Activated T-cell treated with anti-CD3 and anti-CD28 coated beads for 1 hour (primary cell): ENCODE data around the gene ST7.
"Not testable (repeated sequence)": the region's sequence is repeated elsewhere in the genome, so short reads cannot be mapped to it uniquely, and the experiment has no call there.

Experiments used
- DNase-seq: peaks from one replicate; pipeline ENCODE4 v3.0.0-alpha.2; 2020; ENCODE audit warnings: low read depth

Gene ST7

GRCh38 chr7:117230276-117231046 lies 277.2 kb downstream of the ST7 start:
- DNase-seq = no peak

GRCh38 chr7:117231047-117231359 lies 277.7 kb downstream of the ST7 start:
- DNase-seq = no peak

- no peak for DNase-seq
These were observed 284.3 kb downstream of the ST7 start for GRCh38 chr7:117237646-117238045.

- no peak for DNase-seq
These were observed 285.2 kb downstream of the ST7 start for GRCh38 chr7:117238472-117238871.

- no peak for DNase-seq
These were observed 285.6 kb downstream of the ST7 start for GRCh38 chr7:117238937-117239336.

- no peak for DNase-seq
These were observed 287.8 kb downstream of the ST7 start for GRCh38 chr7:117241088-117241487.

GRCh38 chr7:117243390-117243789 lies 290.1 kb downstream of the ST7 start:
- no peak for DNase-seq

- DNase-seq = not testable (repeated sequence)
These were observed 292.4 kb downstream of the ST7 start for GRCh38 chr7:117245703-117246102.

- no peak for DNase-seq
These were observed 294.5 kb downstream of the ST7 start for GRCh38 chr7:117247809-117248208.

GRCh38 chr7:117248829-117249228 lies 295.5 kb downstream of the ST7 start:
- DNase-seq = no peak

GRCh38 chr7:117249696-117250095 lies 296.4 kb downstream of the ST7 start:
- DNase-seq = no peak

- DNase-seq = no peak
These were observed 296.9 kb downstream of the ST7 start for GRCh38 chr7:117250245-117250644.

- DNase-seq = no peak
These were observed 297.5 kb downstream of the ST7 start for GRCh38 chr7:117250801-117251200.

- DNase-seq = no peak
These were observed 298.4 kb downstream of the ST7 start for GRCh38 chr7:117251687-117252086.

GRCh38 chr7:117259615-117260014 lies 306.3 kb downstream of the ST7 start:
- DNase-seq = no peak

GRCh38 chr7:117262546-117262945 lies 309.2 kb downstream of the ST7 start:
- no peak for DNase-seq

- no peak for DNase-seq
These were observed 311.4 kb downstream of the ST7 start for GRCh38 chr7:117264716-117265115.

- no peak for DNase-seq
These were observed 316.1 kb downstream of the ST7 start for GRCh38 chr7:117269417-117269816.

- DNase-seq = no peak
These were observed 316.6 kb downstream of the ST7 start for GRCh38 chr7:117269886-117270285.

GRCh38 chr7:117270371-117270770 lies 317.1 kb downstream of the ST7 start:
- DNase-seq = no peak

GRCh38 chr7:117271566-117271965 lies 318.3 kb downstream of the ST7 start:
- no peak for DNase-seq

- DNase-seq = no peak
These were observed 318.9 kb downstream of the ST7 start for GRCh38 chr7:117272017-117272759.

- no peak for DNase-seq
These were observed 320.0 kb downstream of the ST7 start for GRCh38 chr7:117273325-117273724.

GRCh38 chr7:117273814-117274225 lies 320.5 kb downstream of the ST7 start:
- no peak for DNase-seq
